HL-60 (cell line): ENCODE results near the gene LAMA2.

ENCODE experiments used
- DNase-seq, 2 experiments: peaks; one replicate each; pipeline ENCODE4 v3.0.0-alpha.2; 2010 to 2020; ENCODE audit warnings: low read depth in 1 of 2, low spot score in 1 of 2
- H3K27ac ChIP-seq: fragments of 250-450 bp; sonication (Bioruptor Pico); replicated peaks from 2 replicates; pipeline ENCODE4 v1.5.1; 2020; ENCODE audit warnings: mild to moderate bottlenecking, moderate library complexity
- H3K27me3 ChIP-seq: fragments of 250-450 bp; sonication (Bioruptor Pico); 2 replicates; pipeline ENCODE4 v1.5.1; 2021; ENCODE audit warnings: mild to moderate bottlenecking, moderate library complexity; ENCODE audit not compliant: insufficient read depth, poor library complexity, severe bottlenecking
- H3K4me3 ChIP-seq: replicated peaks from 2 replicates; pipeline ENCODE4 v1.5.1; 2011; ENCODE audit warnings: mild to moderate bottlenecking, control low read depth, low read length; ENCODE audit not compliant: insufficient read depth
- CTCF ChIP-seq: IDR thresholded peaks from one replicate; pipeline ENCODE4 v1.5.1; 2011; ENCODE audit warnings: low read length, control low read depth, inconsistent platforms; ENCODE audit not compliant: insufficient read depth
- GABPA ChIP-seq: IDR thresholded peaks from 2 replicates; pipeline ENCODE4 v1.6.1; 2012; ENCODE audit warnings: low read depth
- POLR2AphosphoS5 ChIP-seq: IDR thresholded peaks from 2 replicates; pipeline ENCODE4 v1.6.1; 2012; ENCODE audit warnings: low read depth
- SPI1 ChIP-seq: IDR thresholded peaks from 2 replicates; pipeline ENCODE4 v1.6.1; 2012; ENCODE audit warnings: low read depth, mild to moderate bottlenecking, borderline replicate concordance
- TF ChIP-seq, protein P1 (sequence below): IDR thresholded peaks from 2 replicates; pipeline ENCODE4 v1.6.1; 2012; ENCODE audit warnings: low read depth; ENCODE audit not compliant: insufficient replicate concordance

The LAMA2 gene

DNA sequence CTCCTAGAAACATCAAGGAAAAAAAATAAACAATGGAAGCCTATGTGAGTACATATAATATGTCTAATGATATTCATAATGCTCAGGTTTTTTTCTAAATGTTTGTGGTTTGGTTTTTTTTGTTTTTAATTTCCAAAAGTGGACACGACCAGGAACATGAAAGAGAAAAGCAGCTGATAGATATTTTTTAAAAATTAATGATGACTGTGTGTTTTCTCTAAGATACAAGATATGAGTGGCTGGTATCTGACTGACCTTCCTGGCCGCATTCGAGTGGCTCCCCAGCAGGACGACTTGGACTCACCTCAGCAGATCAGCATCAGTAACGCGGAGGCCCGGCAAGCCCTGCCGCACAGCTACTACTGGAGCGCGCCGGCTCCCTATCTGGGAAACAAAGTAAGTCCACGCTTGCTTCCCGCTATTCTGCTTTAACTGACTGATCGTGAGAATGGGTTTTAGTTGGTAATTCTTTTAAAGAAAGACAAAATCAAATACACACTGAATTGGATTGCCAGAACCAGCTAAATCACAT, 309.6 kb downstream of the LAMA2 start:
- Histone ChIP-seq H3K4me3 (no peak overlapping the region), H3K27ac (no peak overlapping the region), H3K27me3 (no peaks in the 10 kb centered on the region)
- no peak for TF ChIP-seq CTCF
- TF ChIP-seq, protein P1, sequence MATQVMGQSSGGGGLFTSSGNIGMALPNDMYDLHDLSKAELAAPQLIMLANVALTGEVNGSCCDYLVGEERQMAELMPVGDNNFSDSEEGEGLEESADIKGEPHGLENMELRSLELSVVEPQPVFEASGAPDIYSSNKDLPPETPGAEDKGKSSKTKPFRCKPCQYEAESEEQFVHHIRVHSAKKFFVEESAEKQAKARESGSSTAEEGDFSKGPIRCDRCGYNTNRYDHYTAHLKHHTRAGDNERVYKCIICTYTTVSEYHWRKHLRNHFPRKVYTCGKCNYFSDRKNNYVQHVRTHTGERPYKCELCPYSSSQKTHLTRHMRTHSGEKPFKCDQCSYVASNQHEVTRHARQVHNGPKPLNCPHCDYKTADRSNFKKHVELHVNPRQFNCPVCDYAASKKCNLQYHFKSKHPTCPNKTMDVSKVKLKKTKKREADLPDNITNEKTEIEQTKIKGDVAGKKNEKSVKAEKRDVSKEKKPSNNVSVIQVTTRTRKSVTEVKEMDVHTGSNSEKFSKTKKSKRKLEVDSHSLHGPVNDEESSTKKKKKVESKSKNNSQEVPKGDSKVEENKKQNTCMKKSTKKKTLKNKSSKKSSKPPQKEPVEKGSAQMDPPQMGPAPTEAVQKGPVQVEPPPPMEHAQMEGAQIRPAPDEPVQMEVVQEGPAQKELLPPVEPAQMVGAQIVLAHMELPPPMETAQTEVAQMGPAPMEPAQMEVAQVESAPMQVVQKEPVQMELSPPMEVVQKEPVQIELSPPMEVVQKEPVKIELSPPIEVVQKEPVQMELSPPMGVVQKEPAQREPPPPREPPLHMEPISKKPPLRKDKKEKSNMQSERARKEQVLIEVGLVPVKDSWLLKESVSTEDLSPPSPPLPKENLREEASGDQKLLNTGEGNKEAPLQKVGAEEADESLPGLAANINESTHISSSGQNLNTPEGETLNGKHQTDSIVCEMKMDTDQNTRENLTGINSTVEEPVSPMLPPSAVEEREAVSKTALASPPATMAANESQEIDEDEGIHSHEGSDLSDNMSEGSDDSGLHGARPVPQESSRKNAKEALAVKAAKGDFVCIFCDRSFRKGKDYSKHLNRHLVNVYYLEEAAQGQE: no peak
- no peak for TF ChIP-seq GABPA
- no peak for TF ChIP-seq POLR2AphosphoS5
- TF ChIP-seq SPI1: no peak
- DNase-seq: no peak

DNA sequence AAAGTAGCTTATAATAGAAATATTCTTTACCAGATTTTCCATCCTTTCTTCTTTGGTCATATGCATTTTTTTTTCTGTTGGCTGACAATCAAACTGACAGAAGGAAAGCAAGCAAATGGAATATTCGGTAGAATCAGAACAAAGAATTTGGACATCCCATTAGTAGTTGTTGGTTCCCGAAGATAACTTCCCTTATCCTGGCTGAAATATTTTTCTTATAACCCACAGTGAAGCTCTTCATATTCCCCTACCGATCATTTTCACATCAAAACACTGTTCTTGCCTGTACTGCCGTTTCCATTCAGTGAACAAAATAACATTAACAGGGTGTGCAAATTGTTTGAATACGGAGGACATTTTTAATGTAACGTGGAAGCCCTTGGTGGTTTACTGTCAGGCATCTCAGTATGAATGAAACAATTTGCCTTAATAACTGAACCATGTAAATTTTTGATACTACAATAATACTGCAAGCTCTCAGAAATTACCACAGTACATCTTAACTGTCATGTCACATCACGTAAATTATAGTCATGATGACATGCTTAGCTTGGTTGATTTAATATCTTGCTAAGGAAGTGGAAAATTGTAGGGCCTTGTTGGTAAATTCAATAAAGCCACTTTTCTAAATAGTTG, 311.5 kb downstream of the LAMA2 start:
- TF ChIP-seq CTCF (no peak), POLR2AphosphoS5 (no peak), SPI1 (no peak), GABPA (no peak)
- TF ChIP-seq, protein P1: no peak
- Histone ChIP-seq H3K27me3 (no peaks in the 10 kb centered on the region), H3K4me3 (no peak overlapping the region), H3K27ac (no peak overlapping the region)
- no peak for DNase-seq

DNA sequence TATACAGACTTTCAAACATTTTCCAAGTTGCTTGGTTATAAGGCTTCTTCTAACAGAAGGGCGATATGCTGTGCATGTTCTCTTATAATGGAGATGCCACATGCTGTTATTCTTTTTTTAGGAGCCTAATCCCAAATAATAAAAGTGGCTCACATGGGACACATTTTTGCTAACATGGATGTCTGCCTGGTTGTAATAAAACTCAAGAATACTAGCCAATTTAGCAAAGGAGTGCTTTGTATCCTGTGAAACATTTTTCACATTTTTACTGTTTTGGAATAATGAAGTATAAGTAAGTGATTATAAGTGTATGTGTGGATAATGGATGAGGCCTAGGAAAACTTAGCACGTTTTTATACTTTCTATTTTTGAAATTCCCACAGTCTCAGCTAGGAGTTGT, 312.2 kb downstream of the LAMA2 start:
- DNase-seq: no peak
- H3K27ac ChIP-seq: no peak overlapping the region
- TF ChIP-seq, protein P1: no peak
- no peak for TF ChIP-seq CTCF
- TF ChIP-seq POLR2AphosphoS5: no peak
- no peak for TF ChIP-seq GABPA
- no peak for TF ChIP-seq SPI1
- no peak overlapping the region for H3K4me3 ChIP-seq
- H3K27me3 ChIP-seq: no peaks in the 10 kb centered on the region
